ENCODE measurements around the gene CD19.

CD19 gene

DNA sequence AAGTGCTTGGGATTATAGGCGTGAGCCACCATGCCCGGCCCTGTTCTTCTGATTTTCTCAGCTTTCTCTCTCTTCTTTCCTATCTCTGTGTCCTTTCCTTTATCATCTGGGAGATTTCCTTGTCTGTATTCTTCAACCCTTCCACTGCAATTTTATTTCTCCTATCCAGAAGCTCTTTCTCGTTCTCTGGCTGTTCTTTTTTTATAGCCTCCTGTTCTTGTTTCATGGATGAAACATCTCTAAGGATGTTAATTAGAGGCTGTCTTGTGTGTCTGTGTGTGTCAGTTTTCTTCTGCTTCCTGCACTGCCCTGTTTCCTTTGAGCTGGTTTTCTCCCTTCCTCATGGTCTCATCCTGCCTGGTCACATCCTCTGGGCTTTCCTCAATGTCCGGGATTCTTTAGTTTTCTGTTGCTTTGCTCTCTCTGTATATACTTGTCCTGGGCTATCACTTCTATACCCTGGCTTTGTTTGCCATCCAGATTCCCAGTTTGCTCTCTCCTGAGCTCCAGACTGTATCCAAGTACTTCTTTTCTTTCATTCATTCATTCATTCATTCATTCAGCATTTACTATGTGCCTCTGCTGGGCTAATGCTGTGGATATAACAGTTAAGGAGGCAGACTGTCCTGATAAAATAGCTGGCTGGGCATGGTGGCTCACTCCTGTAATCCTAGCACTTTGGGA is 55.5 kb downstream of the CD19 start:
- H3K27me3 Mint-ChIP-seq (ENCODE audit: low read depth) = no peaks in the 10 kb centered on the region
- H3K9me3 Mint-ChIP-seq = peaks cover 6% of the 10 kb centered on the region
- H3K4me1 Mint-ChIP-seq (ENCODE audit: low read depth) = peaks cover 52% of the 10 kb centered on the region
- peak overlapping the region; percentile 91 for H3K27ac Mint-ChIP-seq
- peak overlapping the region; percentile 94 for H3K4me3 Mint-ChIP-seq
- H3K36me3 Mint-ChIP-seq (ENCODE audit: low read depth) = peaks cover 75% of the 10 kb centered on the region
